GM10266 (cell line): ENCODE data around the gene LOXL1.
A peak's percentile ranks its signal among the peaks of the same experiment; 100 is the strongest.

Experiments
- DNase-seq: peaks from one replicate; pipeline ENCODE4 v3.0.0; 2012; ENCODE audit errors: extremely low spot score
- CTCF ChIP-seq: IDR thresholded peaks from 2 replicates; pipeline ENCODE4 v1.5.1; 2012; ENCODE audit warnings: mild to moderate bottlenecking, low read depth; ENCODE audit not compliant: control insufficient read depth, insufficient read depth; ENCODE audit errors: missing control alignments

The LOXL1 gene

GRCh38 chr15:73994912-73995622 lies 68.8 kb downstream of the LOXL1 start:
- no peak for DNase-seq

GRCh38 chr15:73996267-73996666 lies 70.0 kb downstream of the LOXL1 start:
- TF ChIP-seq CTCF = no peak
- DNase-seq = no peak

More at GRCh38 chr15:73994912-73995622, 68.8 kb downstream of the LOXL1 start:
- TF ChIP-seq CTCF = no peak

GRCh38 chr15:73996939-73997338 lies 70.7 kb downstream of the LOXL1 start:
- peak; percentile 53 for DNase-seq
- TF ChIP-seq CTCF = no peak

GRCh38 chr15:73997986-73998385 lies 71.7 kb downstream of the LOXL1 start:
- DNase-seq = no peak
- TF ChIP-seq CTCF = no peak
